Mesendoderm (in vitro differentiated cells): ENCODE results near the gene OSBPL10.

Experiments
- DNase-seq: peaks from one replicate; pipeline ENCODE4 v3.0.0; 2013
- H2AK5ac ChIP-seq: 2 replicates; pipeline ENCODE4 v1.6.1; 2013; ENCODE audit warnings: low read length, inconsistent platforms
- H2BK120ac ChIP-seq: 2 replicates; pipeline ENCODE4 v1.6.1; 2013; ENCODE audit warnings: low read depth, mild to moderate bottlenecking, low read length, moderate library complexity, mixed read lengths
- H2BK15ac ChIP-seq: replicated peaks from 2 replicates; pipeline ENCODE4 v1.6.1; 2013; ENCODE audit warnings: low read depth, mild to moderate bottlenecking, moderate library complexity
- H2BK5ac ChIP-seq: 2 replicates; pipeline ENCODE4 v1.6.1; 2013; ENCODE audit warnings: low read length, inconsistent platforms
- H3K18ac ChIP-seq: 2 replicates; pipeline ENCODE4 v1.6.1; 2013; ENCODE audit warnings: mild to moderate bottlenecking, low read length, mixed read lengths
- H3K23ac ChIP-seq: one replicate; pipeline ENCODE4 v1.6.1; 2013; ENCODE audit warnings: low read length
- H3K27ac ChIP-seq: 2 replicates; pipeline ENCODE4 v1.5.1; 2013; ENCODE audit warnings: low read depth, mild to moderate bottlenecking, inconsistent platforms, low read length, moderate library complexity
- H3K27me3 ChIP-seq: 2 replicates; pipeline ENCODE4 v1.6.1; 2013; ENCODE audit warnings: low read length, control low read depth, mild to moderate bottlenecking, inconsistent platforms; ENCODE audit not compliant: insufficient read depth, poor library complexity
- H3K36me3 ChIP-seq: 2 replicates; pipeline ENCODE4 v1.6.1; 2013; ENCODE audit warnings: low read length, inconsistent platforms; ENCODE audit not compliant: control insufficient read depth, insufficient read depth
- H3K4ac ChIP-seq: one replicate; pipeline ENCODE4 v1.6.1; 2013; ENCODE audit warnings: low read depth, mild to moderate bottlenecking, low read length, moderate library complexity
- H3K4me1 ChIP-seq: 2 replicates; pipeline ENCODE4 v1.6.1; 2013; ENCODE audit warnings: low read depth, low read length, inconsistent platforms; ENCODE audit not compliant: control insufficient read depth
- H3K4me2 ChIP-seq: 2 replicates; pipeline ENCODE4 v1.6.1; 2013; ENCODE audit warnings: low read length
- H3K4me3 ChIP-seq: 2 replicates; pipeline ENCODE4 v1.5.1; 2013; ENCODE audit warnings: mild to moderate bottlenecking, low read length
- H3K56ac ChIP-seq: one replicate; pipeline ENCODE4 v1.6.1; 2013; ENCODE audit warnings: low read length
- H3K79me1 ChIP-seq: 2 replicates; pipeline ENCODE4 v1.6.1; 2013; ENCODE audit warnings: low read length, inconsistent platforms
- H3K79me2 ChIP-seq: 2 replicates; pipeline ENCODE4 v1.6.1; 2013; ENCODE audit warnings: mild to moderate bottlenecking, low read length; ENCODE audit not compliant: control insufficient read depth, insufficient read depth
- H3K9ac ChIP-seq: 2 replicates; pipeline ENCODE4 v1.6.1; 2013; ENCODE audit warnings: low read length, inconsistent platforms
- H4K5ac ChIP-seq: one replicate; pipeline ENCODE4 v1.6.1; 2013; ENCODE audit warnings: low read length
- H4K8ac ChIP-seq: one replicate; pipeline ENCODE4 v1.6.1; 2013; ENCODE audit warnings: low read depth, mild to moderate bottlenecking, control low read depth, low read length, moderate library complexity
- WGBS: extraction: QIAGEN DNeasy Blood & Tissue Kit; methylation state at CpG from one replicate; pipeline ENCODE4 v1.1.7; 2013; ENCODE audit warnings: low lambda C conversion rate, missing lambda C conversion rate; ENCODE audit not compliant: insufficient coverage; ENCODE audit errors: extremely low coverage; 5-methylcytosine and 5-hydroxymethylcytosine counted together

Gene OSBPL10

GRCh38 chr3:31947162-31947561, 33.9 kb downstream of the OSBPL10 start:
- Histone ChIP-seq H2BK120ac (no peak overlapping the region), H2AK5ac (peak overlapping the region; percentile 66), H3K4ac (no peak overlapping the region), H3K9ac (no peak overlapping the region), H4K8ac (no peak overlapping the region), H3K4me3 (no peak overlapping the region), H3K18ac (no peak overlapping the region), H3K27me3 (no peaks in the 10 kb centered on the region), H3K27ac (no peak overlapping the region), H2BK15ac (no peak overlapping the region), H2BK5ac (no peak overlapping the region), H3K79me2 (peaks cover 9% of the 10 kb centered on the region), H3K4me1 (peaks cover 13% of the 10 kb centered on the region), H4K5ac (no peak overlapping the region), H3K4me2 (no peak overlapping the region), H3K36me3 (no peaks in the 10 kb centered on the region), H3K56ac (peak overlapping the region; percentile 30), H3K79me1 (no peaks in the 10 kb centered on the region), H3K23ac (no peak overlapping the region)
- WGBS, result no CpG with 5 or more reads among the region's 4 CpGs
- DNase-seq, result no peak

- WGBS, result no CpG with 5 or more reads among the region's 10 CpGs
- no peak overlapping the region for H3K27ac ChIP-seq
- no peak overlapping the region for H3K18ac ChIP-seq
- H3K36me3 ChIP-seq, result no peaks in the 10 kb centered on the region
- H3K79me1 ChIP-seq, result no peaks in the 10 kb centered on the region
- DNase-seq, result peak; percentile 41
- H3K27me3 ChIP-seq, result no peaks in the 10 kb centered on the region
- H3K23ac ChIP-seq, result no peak overlapping the region
- no peak overlapping the region for H3K4me3 ChIP-seq
- no peak overlapping the region for H4K8ac ChIP-seq
- H3K4me2 ChIP-seq, result no peak overlapping the region
- H3K79me2 ChIP-seq, result peaks cover 9% of the 10 kb centered on the region
- no peak overlapping the region for H2BK15ac ChIP-seq
- H3K4me1 ChIP-seq, result peaks cover 13% of the 10 kb centered on the region
- no peak overlapping the region for H3K56ac ChIP-seq
- no peak overlapping the region for H3K9ac ChIP-seq
- no peak overlapping the region for H3K4ac ChIP-seq
- H2AK5ac ChIP-seq, result no peak overlapping the region
- no peak overlapping the region for H4K5ac ChIP-seq
- H2BK120ac ChIP-seq, result no peak overlapping the region
- no peak overlapping the region for H2BK5ac ChIP-seq
These were observed 34.5 kb downstream of the OSBPL10 start for GRCh38 chr3:31946484-31947081.

GRCh38 chr3:31945738-31946052, 35.4 kb downstream of the OSBPL10 start:
- H3K18ac ChIP-seq, result no peak overlapping the region
- no peak overlapping the region for H3K4me3 ChIP-seq

GRCh38 chr3:31943041-31943440, 38.0 kb downstream of the OSBPL10 start:
- no peak overlapping the region for H2BK15ac ChIP-seq
- H4K8ac ChIP-seq, result no peak overlapping the region
- H4K5ac ChIP-seq, result no peak overlapping the region
- no peak overlapping the region for H3K4me2 ChIP-seq
- no peaks in the 10 kb centered on the region for H3K27me3 ChIP-seq
- H3K36me3 ChIP-seq, result no peaks in the 10 kb centered on the region
- no peak for DNase-seq
- H3K4me3 ChIP-seq, result no peak overlapping the region
- H2BK120ac ChIP-seq, result no peak overlapping the region
- H2BK5ac ChIP-seq, result no peak overlapping the region
- H2AK5ac ChIP-seq, result no peak overlapping the region
- H3K56ac ChIP-seq, result no peak overlapping the region
- no peak overlapping the region for H3K9ac ChIP-seq
- no peak overlapping the region for H3K23ac ChIP-seq
- H3K4me1 ChIP-seq, result peaks cover 11% of the 10 kb centered on the region
- no peak overlapping the region for H3K27ac ChIP-seq
- peaks cover 2% of the 10 kb centered on the region for H3K79me1 ChIP-seq
- no peak overlapping the region for H3K4ac ChIP-seq
- peaks cover 17% of the 10 kb centered on the region for H3K79me2 ChIP-seq
- H3K18ac ChIP-seq, result no peak overlapping the region

More at GRCh38 chr3:31945738-31946052, 35.4 kb downstream of the OSBPL10 start:
- H3K4me2 ChIP-seq, result no peak overlapping the region
- no peak overlapping the region for H2BK15ac ChIP-seq
- DNase-seq, result no peak
- H4K8ac ChIP-seq, result no peak overlapping the region
- peaks cover 13% of the 10 kb centered on the region for H3K4me1 ChIP-seq
- H3K79me1 ChIP-seq, result no peaks in the 10 kb centered on the region
- WGBS, result no CpG with 5 or more reads among the region's 3 CpGs
- no peak overlapping the region for H4K5ac ChIP-seq
- H2AK5ac ChIP-seq, result no peak overlapping the region
- no peaks in the 10 kb centered on the region for H3K27me3 ChIP-seq
- no peak overlapping the region for H2BK5ac ChIP-seq
- no peak overlapping the region for H3K23ac ChIP-seq
- H3K36me3 ChIP-seq, result no peaks in the 10 kb centered on the region
- no peak overlapping the region for H3K4ac ChIP-seq
- H3K79me2 ChIP-seq, result peaks cover 7% of the 10 kb centered on the region
- H3K27ac ChIP-seq, result no peak overlapping the region
- no peak overlapping the region for H3K9ac ChIP-seq
- no peak overlapping the region for H2BK120ac ChIP-seq
- H3K56ac ChIP-seq, result no peak overlapping the region

- Histone ChIP-seq H3K4me2 (no peak overlapping the region), H3K79me2 (peaks cover 14% of the 10 kb centered on the region), H3K27me3 (no peaks in the 10 kb centered on the region), H3K27ac (no peak overlapping the region), H3K56ac (no peak overlapping the region), H3K23ac (no peak overlapping the region), H2AK5ac (no peak overlapping the region), H3K79me1 (peaks cover 2% of the 10 kb centered on the region), H3K4me3 (no peak overlapping the region), H4K5ac (no peak overlapping the region), H3K36me3 (no peaks in the 10 kb centered on the region), H3K9ac (no peak overlapping the region), H2BK120ac (no peak overlapping the region), H2BK5ac (no peak overlapping the region), H3K4ac (no peak overlapping the region), H3K18ac (no peak overlapping the region), H3K4me1 (peaks cover 5% of the 10 kb centered on the region), H4K8ac (no peak overlapping the region), H2BK15ac (no peak overlapping the region)
- WGBS, result no CpG with 5 or more reads among the region's 2 CpGs
- DNase-seq, result no peak
These were observed 38.6 kb downstream of the OSBPL10 start for GRCh38 chr3:31942446-31942845.

GRCh38 chr3:31937225-31937624, 43.8 kb downstream of the OSBPL10 start:
- Histone ChIP-seq H3K23ac (no peak overlapping the region), H3K27ac (no peak overlapping the region), H4K5ac (no peak overlapping the region), H2BK15ac (no peak overlapping the region), H3K56ac (no peak overlapping the region), H3K4ac (no peak overlapping the region), H4K8ac (no peak overlapping the region), H3K36me3 (no peaks in the 10 kb centered on the region), H3K4me3 (no peak overlapping the region), H2BK5ac (no peak overlapping the region), H3K4me1 (no peaks in the 10 kb centered on the region), H3K79me1 (peaks cover 2% of the 10 kb centered on the region), H3K79me2 (peaks cover 13% of the 10 kb centered on the region), H2AK5ac (no peak overlapping the region), H3K4me2 (no peak overlapping the region), H3K27me3 (no peaks in the 10 kb centered on the region), H3K9ac (no peak overlapping the region), H2BK120ac (no peak overlapping the region), H3K18ac (no peak overlapping the region)
- DNase-seq, result no peak
- no CpG with 5 or more reads among the region's 4 CpGs for WGBS
